LNCaP clone FGC (cell line): ENCODE data around the gene FANCL.
"Not testable (repeated sequence)": the region's sequence is repeated elsewhere in the genome, so short reads cannot be mapped to it uniquely, and the experiment has no call there.

Experiments used
- DNase-seq: peaks from one replicate; pipeline ENCODE4 v3.0.0-alpha.2; 2011; ENCODE audit warnings: low read depth
- H3K4me3 ChIP-seq: 2 replicates; pipeline ENCODE4 v1.5.1; 2011; ENCODE audit warnings: mild to moderate bottlenecking, low read depth, low read length, control low read depth
- CTCF ChIP-seq: IDR thresholded peaks from 2 replicates; pipeline ENCODE4 v1.5.1; 2012; ENCODE audit warnings: mild to moderate bottlenecking; ENCODE audit not compliant: control insufficient read depth, insufficient read depth; ENCODE audit errors: extremely low read depth

The FANCL gene

DNA sequence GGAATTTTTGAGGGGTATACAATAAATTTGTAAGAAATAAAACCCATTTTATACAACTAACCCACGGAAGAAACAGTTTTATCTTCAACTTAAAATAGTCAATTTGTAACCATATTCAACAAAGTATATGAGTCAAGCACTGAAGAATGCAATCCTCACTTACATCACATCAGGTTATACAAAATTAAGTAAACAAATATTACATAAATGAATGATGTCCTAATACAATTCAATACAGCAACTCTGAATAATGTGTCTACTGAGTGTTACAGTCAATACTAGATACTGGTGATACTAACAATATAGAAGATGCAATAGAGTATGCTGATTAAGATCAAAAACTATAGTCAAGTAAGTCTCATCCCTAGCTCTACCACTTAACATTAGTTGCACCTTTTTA is 58.6 kb downstream of the FANCL start:
- DNase-seq: no peak
- no peak overlapping the region for H3K4me3 ChIP-seq
- no peak for TF ChIP-seq CTCF

DNA sequence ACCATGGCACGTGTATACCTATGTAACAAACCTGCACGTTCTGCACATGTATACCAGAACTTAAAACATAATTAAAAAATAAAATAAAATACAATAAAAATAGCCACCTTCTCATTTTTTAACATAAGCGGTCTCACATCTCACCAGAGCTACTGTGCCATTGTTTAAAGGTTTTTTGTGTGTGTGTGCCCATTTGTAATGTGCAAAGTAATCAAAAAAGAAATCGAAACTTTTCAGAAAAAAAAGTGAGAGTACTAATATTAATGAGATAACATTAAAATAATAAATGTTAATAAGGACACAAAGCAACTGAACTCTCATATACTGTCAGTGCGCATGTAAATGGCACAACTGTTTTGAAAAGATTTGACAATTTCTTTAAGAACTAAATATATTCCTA is 60.5 kb downstream of the FANCL start:
- H3K4me3 ChIP-seq: no peak overlapping the region
- no peak for DNase-seq
- no peak for TF ChIP-seq CTCF

DNA sequence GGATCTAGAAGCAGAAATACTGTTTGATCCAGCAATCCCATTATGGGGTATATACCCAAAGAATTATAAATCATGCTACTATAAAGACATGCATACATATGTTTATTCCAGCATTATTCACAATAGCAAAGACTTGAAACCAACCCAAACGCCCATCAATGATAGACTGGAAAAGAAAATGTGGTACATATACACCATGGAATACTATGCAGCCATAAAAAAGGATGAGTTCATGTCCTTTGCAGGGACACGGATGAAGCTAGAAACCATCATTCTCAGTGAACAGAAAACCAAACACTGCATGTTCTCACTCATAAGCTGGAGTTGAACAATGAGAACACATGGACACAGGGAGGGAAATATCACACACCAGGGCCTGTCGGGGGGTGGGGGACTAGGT is 61.0 kb downstream of the FANCL start:
- DNase-seq: not testable (repeated sequence)

GRCh38 chr2:58177187-58177586 is 63.9 kb downstream of the FANCL start:
- DNase-seq, H3K4me3 ChIP-seq: not testable (repeated sequence)

More for the DNA sequence above, 61.0 kb downstream of the FANCL start:
- H3K4me3 ChIP-seq: not testable (repeated sequence)

DNA sequence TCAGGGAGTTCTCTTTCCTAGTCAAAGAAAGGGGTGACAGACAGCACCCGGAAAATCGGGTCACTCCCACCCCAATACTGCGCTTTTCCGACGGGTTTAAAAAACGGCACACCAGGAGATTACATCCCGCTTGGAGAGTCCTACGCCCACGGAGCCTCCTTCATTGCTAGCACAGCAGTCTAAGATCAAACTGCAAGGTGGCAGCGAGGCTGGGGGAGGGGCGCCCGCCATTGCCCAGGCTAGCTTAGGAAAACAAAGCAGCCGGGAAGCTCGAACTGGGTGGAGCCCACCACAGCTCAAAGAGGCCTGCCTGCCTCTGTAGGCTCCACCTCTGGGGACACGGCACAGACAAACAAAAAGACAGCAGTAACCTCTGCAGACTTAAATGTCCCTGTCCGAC is 69.3 kb downstream of the FANCL start:
- not testable (repeated sequence) for H3K4me3 ChIP-seq, DNase-seq

DNA sequence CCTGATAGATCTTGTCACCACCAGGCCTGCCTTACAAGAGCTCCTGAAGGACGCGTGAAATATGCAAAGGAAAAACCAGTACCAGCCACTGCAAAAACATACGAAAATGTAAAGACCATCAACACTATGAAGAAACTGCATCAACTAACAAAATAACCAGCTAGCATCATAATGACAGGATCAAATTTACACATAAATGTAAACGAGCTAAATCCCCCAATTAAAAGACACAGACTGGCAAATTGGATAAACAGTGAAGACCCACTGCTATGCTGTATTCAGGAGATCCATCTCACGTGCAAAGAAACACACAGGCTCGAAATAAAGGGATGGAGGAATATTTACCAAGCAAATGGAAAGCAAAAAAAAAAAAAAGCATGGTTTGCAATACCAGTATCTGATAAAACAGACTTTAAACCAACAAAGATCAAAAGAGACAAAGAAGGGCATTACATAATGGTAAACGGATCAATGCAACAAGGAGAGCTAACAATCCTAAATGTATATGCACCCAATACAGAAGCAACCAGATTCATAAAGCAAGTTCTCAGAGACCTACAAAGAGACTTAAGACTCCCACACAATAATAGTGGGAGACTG is 70.7 kb downstream of the FANCL start:
- not testable (repeated sequence) for H3K4me3 ChIP-seq, DNase-seq

GRCh38 chr2:58169845-58170244 is 71.3 kb downstream of the FANCL start:
- H3K4me3 ChIP-seq, DNase-seq: not testable (repeated sequence)

DNA sequence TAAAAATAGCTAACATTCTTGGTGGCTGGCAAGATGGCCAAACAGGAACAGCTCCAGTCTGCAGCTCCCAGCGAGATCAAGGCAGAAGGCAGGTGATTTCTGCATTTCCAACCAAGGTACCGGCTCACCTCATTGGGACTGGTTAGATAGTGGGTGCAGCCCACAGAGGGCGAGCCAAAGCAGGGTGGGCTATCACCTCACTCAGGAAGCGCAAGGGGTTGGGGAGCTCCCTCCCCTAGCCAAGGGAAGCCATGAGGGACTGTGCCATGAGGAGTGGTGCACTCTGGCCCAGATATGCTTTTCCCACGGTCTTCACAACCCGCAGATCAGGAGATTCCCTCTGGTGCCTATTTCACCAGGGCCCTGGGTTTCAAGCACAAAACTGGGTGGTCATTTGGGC is 73.0 kb downstream of the FANCL start:
- DNase-seq, H3K4me3 ChIP-seq: not testable (repeated sequence)

GRCh38 chr2:58163913-58164312 is 77.2 kb downstream of the FANCL start:
- no peak overlapping the region for H3K4me3 ChIP-seq
- no peak for TF ChIP-seq CTCF
- DNase-seq: no peak

GRCh38 chr2:58158481-58158880 is 82.6 kb downstream of the FANCL start:
- TF ChIP-seq CTCF: no peak
- no peak for DNase-seq
- H3K4me3 ChIP-seq: no peak overlapping the region
